ENCODE data around the gene FSTL4.

DNA sequence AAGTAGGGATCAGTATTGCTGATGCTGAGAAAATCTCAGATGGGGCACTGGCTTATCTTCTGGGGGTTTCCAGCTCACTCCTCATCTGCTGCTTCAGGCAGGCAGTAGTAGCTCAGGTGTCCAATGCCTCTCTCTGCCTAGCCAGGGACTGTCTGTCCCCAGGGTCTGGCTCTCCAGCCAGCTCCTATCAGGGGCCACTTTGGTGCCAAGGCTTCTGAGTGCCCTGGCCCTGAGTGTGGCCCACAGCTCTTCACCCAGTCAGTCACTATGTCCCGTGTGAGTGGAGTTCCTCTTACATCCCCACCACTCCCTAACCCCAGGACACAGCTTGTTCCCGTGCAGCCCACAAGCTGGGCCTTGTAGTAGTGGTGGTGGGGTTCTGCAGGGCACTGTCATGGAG, 309.0 kb downstream of the FSTL4 start:
- TF ChIP-seq CTCF (conservative IDR thresholded peaks at IDR 0.05; ENCODE audit: low read depth in 2 of 2) (no peak), POLR2AphosphoS5 (IDR thresholded peaks at IDR 0.05; ENCODE audit: low read depth) (no peak), EZH2phosphoT487 (IDR thresholded peaks at IDR 0.05; ENCODE audit: unreplicated experiment) (no peak), ZNF331 (CRISPR knock-in tag; IDR thresholded peaks at IDR 0.05; ENCODE audit: low read depth) (no peak), EZH2 (IDR thresholded peaks at IDR 0.05; ENCODE audit: low read depth, unreplicated experiment) (no peak), CREB1 (CRISPR knock-in tag; IDR thresholded peaks at IDR 0.05; ENCODE audit: low read depth) (no peak), ZNF114 (CRISPR knock-in tag; IDR thresholded peaks at IDR 0.05) (no peak), JUNB (IDR thresholded peaks at IDR 0.05; ENCODE audit: unreplicated experiment) (no peak), NANOG (IDR thresholded peaks at IDR 0.05; ENCODE audit: borderline replicate concordance) (no peak)
- TF ChIP-seq, protein P1, sequence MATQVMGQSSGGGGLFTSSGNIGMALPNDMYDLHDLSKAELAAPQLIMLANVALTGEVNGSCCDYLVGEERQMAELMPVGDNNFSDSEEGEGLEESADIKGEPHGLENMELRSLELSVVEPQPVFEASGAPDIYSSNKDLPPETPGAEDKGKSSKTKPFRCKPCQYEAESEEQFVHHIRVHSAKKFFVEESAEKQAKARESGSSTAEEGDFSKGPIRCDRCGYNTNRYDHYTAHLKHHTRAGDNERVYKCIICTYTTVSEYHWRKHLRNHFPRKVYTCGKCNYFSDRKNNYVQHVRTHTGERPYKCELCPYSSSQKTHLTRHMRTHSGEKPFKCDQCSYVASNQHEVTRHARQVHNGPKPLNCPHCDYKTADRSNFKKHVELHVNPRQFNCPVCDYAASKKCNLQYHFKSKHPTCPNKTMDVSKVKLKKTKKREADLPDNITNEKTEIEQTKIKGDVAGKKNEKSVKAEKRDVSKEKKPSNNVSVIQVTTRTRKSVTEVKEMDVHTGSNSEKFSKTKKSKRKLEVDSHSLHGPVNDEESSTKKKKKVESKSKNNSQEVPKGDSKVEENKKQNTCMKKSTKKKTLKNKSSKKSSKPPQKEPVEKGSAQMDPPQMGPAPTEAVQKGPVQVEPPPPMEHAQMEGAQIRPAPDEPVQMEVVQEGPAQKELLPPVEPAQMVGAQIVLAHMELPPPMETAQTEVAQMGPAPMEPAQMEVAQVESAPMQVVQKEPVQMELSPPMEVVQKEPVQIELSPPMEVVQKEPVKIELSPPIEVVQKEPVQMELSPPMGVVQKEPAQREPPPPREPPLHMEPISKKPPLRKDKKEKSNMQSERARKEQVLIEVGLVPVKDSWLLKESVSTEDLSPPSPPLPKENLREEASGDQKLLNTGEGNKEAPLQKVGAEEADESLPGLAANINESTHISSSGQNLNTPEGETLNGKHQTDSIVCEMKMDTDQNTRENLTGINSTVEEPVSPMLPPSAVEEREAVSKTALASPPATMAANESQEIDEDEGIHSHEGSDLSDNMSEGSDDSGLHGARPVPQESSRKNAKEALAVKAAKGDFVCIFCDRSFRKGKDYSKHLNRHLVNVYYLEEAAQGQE (IDR thresholded peaks at IDR 0.05; ENCODE audit: unreplicated experiment), result no peak
- TF ChIP-seq, protein P2, sequence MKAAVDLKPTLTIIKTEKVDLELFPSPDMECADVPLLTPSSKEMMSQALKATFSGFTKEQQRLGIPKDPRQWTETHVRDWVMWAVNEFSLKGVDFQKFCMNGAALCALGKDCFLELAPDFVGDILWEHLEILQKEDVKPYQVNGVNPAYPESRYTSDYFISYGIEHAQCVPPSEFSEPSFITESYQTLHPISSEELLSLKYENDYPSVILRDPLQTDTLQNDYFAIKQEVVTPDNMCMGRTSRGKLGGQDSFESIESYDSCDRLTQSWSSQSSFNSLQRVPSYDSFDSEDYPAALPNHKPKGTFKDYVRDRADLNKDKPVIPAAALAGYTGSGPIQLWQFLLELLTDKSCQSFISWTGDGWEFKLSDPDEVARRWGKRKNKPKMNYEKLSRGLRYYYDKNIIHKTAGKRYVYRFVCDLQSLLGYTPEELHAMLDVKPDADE (IDR thresholded peaks at IDR 0.05), result no peak
